ENCODE results near the gene MPHOSPH6.
"Not testable (repeated sequence)": the region's sequence is repeated elsewhere in the genome, so short reads cannot be mapped to it uniquely, and the experiment has no call there.

The MPHOSPH6 gene, protein sequence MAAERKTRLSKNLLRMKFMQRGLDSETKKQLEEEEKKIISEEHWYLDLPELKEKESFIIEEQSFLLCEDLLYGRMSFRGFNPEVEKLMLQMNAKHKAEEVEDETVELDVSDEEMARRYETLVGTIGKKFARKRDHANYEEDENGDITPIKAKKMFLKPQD

GRCh38 chr16:82169861-82170845 is at the start of gene MPHOSPH6:
Gene MPHOSPH6, minus strand, starts transcription at chr16:82170224. Its CDS starts 49 bp downstream, at chr16:82170175.
- DNase-seq (ENCODE audit: low read depth in 3 of 3) = peak; percentile 82 to 87 (median 85)

GRCh38 chr16:82219298-82219697 is 49.3 kb upstream of the MPHOSPH6 start:
- DNase-seq (ENCODE audit: low read depth in 3 of 3) = no peak

GRCh38 chr16:82209314-82209713 is 39.3 kb upstream of the MPHOSPH6 start:
- not testable (repeated sequence) for DNase-seq (ENCODE audit: low read depth in 3 of 3)

GRCh38 chr16:82203198-82203597 is 33.2 kb upstream of the MPHOSPH6 start:
- DNase-seq (ENCODE audit: low read depth in 3 of 3) = no peak

DNA sequence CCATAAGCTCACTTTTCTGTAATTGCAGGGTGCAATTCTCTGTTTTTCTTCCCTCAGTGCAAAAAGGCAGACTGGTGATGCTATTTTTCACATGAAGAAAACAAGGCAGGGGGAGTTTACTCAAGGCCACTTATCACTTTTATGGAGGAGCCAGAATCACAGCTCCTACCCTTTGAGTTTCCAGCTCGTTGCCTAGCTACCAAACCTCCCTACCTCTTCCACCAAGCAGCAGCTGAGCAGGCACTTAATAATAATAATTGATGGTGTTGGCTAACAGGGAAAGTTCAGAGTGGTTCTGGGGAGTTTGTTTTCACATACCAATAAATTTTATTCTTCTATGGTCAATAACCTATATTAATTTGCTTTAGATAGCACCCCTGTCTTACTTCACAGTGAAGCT is 31.9 kb upstream of the MPHOSPH6 start:
- DNase-seq (ENCODE audit: low read depth in 3 of 3) = no peak

DNA sequence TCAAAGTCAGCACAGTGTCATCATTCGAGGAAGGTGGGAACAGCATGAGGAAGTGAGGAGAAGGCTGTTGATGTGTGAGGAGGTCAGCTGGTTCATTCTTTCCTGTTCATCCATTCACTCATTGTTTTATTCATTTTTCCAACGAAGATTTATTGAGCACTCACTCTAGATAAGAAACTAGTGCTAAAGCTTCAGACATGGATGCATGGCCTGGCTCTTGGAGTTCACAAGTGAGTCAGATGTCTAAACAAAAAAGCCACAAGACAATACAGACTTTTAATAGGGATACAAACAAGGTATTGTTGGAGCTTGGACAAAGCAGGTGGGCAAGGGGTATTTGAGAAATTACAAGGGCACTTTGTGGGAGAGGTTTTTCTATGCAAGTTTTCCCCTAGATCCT is 31.3 kb upstream of the MPHOSPH6 start:
- no peak for DNase-seq (ENCODE audit: low read depth in 3 of 3)

DNA sequence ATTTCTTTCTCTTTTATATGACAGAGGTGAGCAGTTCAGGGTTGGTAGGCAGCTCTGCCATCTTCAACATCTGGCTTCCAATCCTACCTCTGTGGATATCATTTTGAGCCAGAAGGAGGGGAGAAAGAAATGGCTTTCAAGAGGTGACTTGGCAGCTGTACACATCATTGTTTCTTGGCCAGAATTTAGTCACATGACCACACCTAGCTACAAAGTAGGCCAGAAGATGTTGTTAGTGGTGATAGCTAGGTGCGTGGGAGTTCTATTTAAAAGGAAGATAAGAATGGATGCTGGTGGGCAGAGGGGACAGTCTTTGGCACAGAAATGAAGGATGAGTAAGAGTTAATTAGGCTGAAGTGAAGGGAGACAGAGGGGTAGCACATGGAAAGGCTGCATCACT is 29.2 kb upstream of the MPHOSPH6 start:
- DNase-seq (ENCODE audit: low read depth in 3 of 3) = no peak

DNA sequence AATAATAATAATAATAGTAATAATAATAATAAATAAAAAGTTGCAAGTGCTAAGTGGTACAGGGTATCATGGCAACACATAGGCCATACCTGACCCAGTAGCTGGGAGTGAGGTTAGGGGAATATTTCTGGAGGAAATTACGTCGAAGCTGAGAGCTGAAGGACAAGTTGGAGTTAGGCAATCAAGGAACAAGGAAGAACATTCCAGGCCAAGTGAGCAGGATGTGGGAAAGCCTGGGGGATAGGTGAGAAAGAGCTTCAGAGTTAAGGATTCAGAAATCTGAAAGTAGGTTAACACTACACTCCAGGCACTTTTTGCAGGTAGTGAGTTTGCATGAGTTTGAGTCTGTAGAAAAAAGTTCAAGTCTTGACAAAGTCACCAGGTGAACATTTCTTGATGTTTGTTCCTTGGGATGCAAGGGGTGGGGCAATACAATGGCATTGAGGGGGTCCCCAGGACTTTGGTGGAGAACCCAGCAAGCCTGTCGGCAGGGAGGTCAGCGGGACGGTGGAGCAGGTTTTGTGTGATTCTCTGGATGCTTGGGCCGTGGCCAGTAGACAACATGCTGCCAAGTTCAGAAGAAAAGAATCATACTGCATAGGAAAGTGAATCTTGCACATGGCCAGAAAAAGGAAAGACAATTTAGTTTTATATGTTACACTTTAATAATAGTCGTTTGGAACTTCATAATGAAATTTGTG is 27.7 kb upstream of the MPHOSPH6 start:
- DNase-seq (ENCODE audit: low read depth in 3 of 3) = no peak

GRCh38 chr16:82195917-82196494 is 26.0 kb upstream of the MPHOSPH6 start:
- DNase-seq (ENCODE audit: low read depth in 3 of 3) = no peak

- no peak for DNase-seq (ENCODE audit: low read depth in 3 of 3)
These were observed 24.1 kb upstream of the MPHOSPH6 start for GRCh38 chr16:82194086-82194485.

DNA sequence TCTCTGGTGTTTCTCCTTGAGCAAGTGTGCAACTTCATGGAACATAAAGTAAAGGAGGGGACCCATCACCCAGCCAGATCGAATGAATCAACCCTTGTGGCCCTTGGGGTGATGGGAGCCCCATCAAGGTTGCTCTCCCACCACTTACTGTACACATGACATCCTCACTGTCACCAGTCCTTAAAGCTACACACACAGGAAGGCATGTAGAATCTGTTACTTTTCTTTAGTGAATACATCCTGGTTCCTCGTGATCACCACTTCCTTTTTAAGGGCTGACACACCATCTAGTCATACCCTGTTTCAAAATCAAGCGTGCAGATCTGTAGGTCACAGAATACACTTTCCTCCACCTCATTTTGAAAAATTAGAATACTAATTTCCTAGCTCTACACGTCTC is 22.6 kb upstream of the MPHOSPH6 start:
- DNase-seq (ENCODE audit: low read depth in 3 of 3) = peak in 2 of 3 donors; percentile 19 to 29

- DNase-seq (ENCODE audit: low read depth in 3 of 3) = no peak
These were observed 20.4 kb upstream of the MPHOSPH6 start for GRCh38 chr16:82190386-82190785.

- no peak for DNase-seq (ENCODE audit: low read depth in 3 of 3)
These were observed 17.8 kb upstream of the MPHOSPH6 start for GRCh38 chr16:82187829-82188228.

DNA sequence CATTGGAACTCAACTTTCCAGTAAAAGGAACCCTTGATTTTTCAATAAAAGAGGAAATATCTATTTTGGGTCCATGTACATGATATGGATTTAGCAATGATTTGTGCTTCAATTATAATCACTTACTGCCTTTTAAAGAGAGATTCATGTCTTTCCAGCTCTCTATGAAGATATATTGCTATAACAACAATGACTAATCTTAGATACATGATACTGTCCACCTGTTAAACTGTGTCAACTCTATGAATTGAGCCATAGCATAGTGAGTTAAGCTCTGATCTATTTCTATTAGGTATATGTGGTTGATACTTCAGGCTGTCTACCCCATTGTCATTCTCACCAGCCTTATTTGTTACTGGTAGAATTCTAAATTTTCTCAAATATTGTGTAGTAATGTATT is 15.0 kb upstream of the MPHOSPH6 start:
- DNase-seq (ENCODE audit: low read depth in 3 of 3) = no peak

- no peak for DNase-seq (ENCODE audit: low read depth in 3 of 3)
These were observed 14.2 kb upstream of the MPHOSPH6 start for GRCh38 chr16:82184213-82184612.

DNA sequence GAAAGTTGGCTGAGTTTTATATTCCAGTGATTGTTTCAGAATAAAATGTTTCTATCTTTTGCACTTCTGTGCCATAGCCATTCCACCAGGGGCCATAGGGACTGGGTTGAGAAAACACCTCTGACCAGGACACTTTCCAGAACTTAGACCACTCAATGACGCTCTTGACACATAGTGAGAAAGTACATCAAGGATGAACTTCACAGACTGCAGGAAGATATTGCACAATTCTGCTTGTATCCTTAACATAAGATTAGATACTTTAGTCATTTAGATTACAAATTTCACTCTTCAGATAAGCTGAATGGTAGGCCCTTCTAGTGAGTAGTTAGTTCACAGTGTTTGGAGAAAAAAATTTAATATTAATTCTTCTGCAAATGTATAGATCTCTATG is 13.0 kb upstream of the MPHOSPH6 start:
- DNase-seq (ENCODE audit: low read depth in 3 of 3) = no peak

DNA sequence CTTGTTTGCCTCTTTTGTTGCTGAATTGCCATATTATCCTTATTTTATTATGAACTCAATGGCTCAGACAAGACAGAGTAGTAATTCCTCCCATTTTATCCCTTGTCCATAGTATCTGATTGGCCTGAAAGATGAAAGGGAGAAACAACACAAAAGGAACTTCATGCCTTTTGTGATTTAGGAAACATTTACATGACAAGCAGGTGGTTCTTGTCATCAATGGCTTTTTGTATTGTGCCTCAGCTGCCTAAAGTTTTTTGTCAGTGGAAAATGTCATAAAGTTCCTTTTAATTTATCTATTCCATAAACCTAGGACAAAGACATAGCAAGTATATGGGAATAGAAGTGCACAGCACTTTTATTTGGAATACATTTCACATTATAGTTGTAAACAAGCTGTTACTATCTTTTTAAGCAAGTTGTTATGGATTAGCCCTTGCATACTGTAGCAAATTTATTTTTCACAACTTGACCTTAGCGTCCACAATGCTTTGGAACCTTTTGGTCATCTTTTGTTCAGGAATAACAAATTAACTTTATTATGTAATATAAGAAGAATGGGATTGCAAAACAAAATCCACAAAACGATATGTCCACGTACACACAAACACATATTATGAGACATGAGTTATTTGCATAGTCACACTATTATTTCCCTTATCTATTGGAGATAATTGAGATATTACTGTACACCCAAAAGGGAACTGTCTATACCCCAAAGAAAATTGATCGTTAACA is 12.4 kb upstream of the MPHOSPH6 start:
- no peak for DNase-seq (ENCODE audit: low read depth in 3 of 3)

GRCh38 chr16:82181461-82182185 is 11.6 kb upstream of the MPHOSPH6 start:
- DNase-seq (ENCODE audit: low read depth in 3 of 3) = no peak

GRCh38 chr16:82178352-82178751 is 8.3 kb upstream of the MPHOSPH6 start:
- DNase-seq (ENCODE audit: low read depth in 3 of 3) = no peak

DNA sequence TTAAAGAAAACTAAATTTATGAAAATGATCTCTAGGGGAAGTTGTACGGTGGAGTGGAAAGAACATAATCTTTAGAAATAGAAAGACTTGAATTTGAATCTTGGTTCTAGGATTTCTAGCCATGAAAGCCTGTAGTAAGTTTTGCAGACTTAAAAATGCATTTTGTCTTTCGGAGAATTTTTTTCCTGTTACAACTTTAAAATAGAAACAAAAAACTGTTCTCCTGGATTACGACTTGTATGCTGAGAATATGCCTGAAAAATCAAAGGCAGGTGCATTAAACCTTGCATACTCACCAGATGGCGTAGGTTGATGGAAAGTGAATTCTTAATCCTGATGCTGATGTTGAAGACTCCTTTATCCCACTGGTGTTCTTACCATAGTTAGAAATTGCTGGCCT is 7.5 kb upstream of the MPHOSPH6 start:
- DNase-seq (ENCODE audit: low read depth in 3 of 3) = no peak

- no peak for DNase-seq (ENCODE audit: low read depth in 3 of 3)
These were observed 6.2 kb upstream of the MPHOSPH6 start for GRCh38 chr16:82176204-82176603.

Data from stimulated activated CD4-positive, alpha-beta T cell treated with anti-CD3 and anti-CD28 coated beads, TNF-alpha, amount 100 ng/mL, for 48 hours (primary cell).